IMR-90 (cell line): ENCODE data around the gene NSUN7. TPM values are rescaled to one million over a fixed set of nuclear protein-coding genes. Genes with fewer than 3 reads are reported as not detected.

Experiments
- ATAC-seq: fragments of 200-7000 bp; cut with Tn5 transposase; 2 replicates; pipeline ENCODE4 v1.9.1; 2020; ENCODE audit warnings: low read depth, mild to moderate bottlenecking, moderate library complexity
- BruUV-seq: library from RNA; stranded (reverse); fragments of 400-500 nt; replicated peaks from 2 replicates; lab custom pipeline; 2021; lab: Mats Ljungman, UMichigan
- CTCF ChIA-PET: fragments of 300-600 bp; formaldehyde crosslinking; extraction: SDS; loops from one replicate; lab custom pipeline; 2021; ENCODE audit warnings: antibody characterized with exemption; lab: Yijun Ruan, JAX
- POLR2A ChIA-PET: fragments of 300-600 bp; sonication (Branson Sonifier 250); formaldehyde crosslinking; loops from one replicate; lab custom pipeline; 2022; ENCODE audit warnings: antibody characterized with exemption; ENCODE audit not compliant: unreplicated experiment; lab: Charles Lee
- DNase-seq: peaks from one replicate; pipeline ENCODE4 v3.0.0; 2013
- H2AFZ ChIP-seq: replicated peaks from 2 replicates; pipeline ENCODE3; 2013; ENCODE audit warnings: low read length, mild to moderate bottlenecking; ENCODE audit not compliant: poor library complexity
- H2AK5ac ChIP-seq: 2 replicates; pipeline ENCODE4 v1.6.1; 2013; ENCODE audit warnings: low read depth, low read length, inconsistent platforms
- H2AK9ac ChIP-seq: replicated peaks from 2 replicates; pipeline ENCODE3; 2013; ENCODE audit warnings: mild to moderate bottlenecking, low read depth, low read length, moderate library complexity; ENCODE audit not compliant: poor library complexity
- H2BK120ac ChIP-seq: 2 replicates; pipeline ENCODE4 v1.6.1; 2013; ENCODE audit warnings: low read depth, low read length, inconsistent platforms
- H2BK15ac ChIP-seq: 3 replicates; pipeline ENCODE4 v1.6.1; 2013; ENCODE audit warnings: low read depth, low read length, inconsistent platforms
- H2BK20ac ChIP-seq: 2 replicates; pipeline ENCODE4 v1.6.1; 2013; ENCODE audit warnings: low read depth, mild to moderate bottlenecking, inconsistent platforms, low read length, moderate library complexity
- H2BK5ac ChIP-seq: 2 replicates; pipeline ENCODE4 v1.6.1; 2013; ENCODE audit warnings: mild to moderate bottlenecking, low read depth, low read length, inconsistent platforms; ENCODE audit not compliant: poor library complexity, severe bottlenecking
- H3K14ac ChIP-seq: replicated peaks from 2 replicates; pipeline ENCODE4 v1.6.1; 2013; ENCODE audit warnings: low read depth, low read length, inconsistent platforms
- H3K18ac ChIP-seq: 2 replicates; pipeline ENCODE4 v1.6.1; 2013; ENCODE audit warnings: low read depth, low read length, control low read depth
- H3K23ac ChIP-seq: 2 replicates; pipeline ENCODE4 v1.6.1; 2013; ENCODE audit warnings: low read depth, low read length, inconsistent platforms
- H3K27ac ChIP-seq: 2 replicates; pipeline ENCODE4 v1.5.1; 2013; ENCODE audit warnings: mild to moderate bottlenecking, control low read depth, low read length; ENCODE audit not compliant: insufficient read depth
- H3K27me3 ChIP-seq: 2 replicates; pipeline ENCODE4 v1.6.1; 2013; ENCODE audit warnings: low read length; ENCODE audit not compliant: control insufficient read depth, insufficient read depth
- H3K36me3 ChIP-seq: 2 replicates; pipeline ENCODE4 v1.6.1; 2013; ENCODE audit warnings: low read length, mixed read lengths; ENCODE audit not compliant: control insufficient read depth, insufficient read depth
- H3K4ac ChIP-seq: 2 replicates; pipeline ENCODE4 v1.6.1; 2013; ENCODE audit warnings: low read depth, low read length, inconsistent platforms
- H3K4me1 ChIP-seq: 2 replicates; pipeline ENCODE4 v1.6.1; 2013; ENCODE audit warnings: low read length, mixed read lengths; ENCODE audit not compliant: control insufficient read depth, insufficient read depth
- H3K4me2 ChIP-seq: 2 replicates; pipeline ENCODE4 v1.6.1; 2013; ENCODE audit warnings: low read depth, mild to moderate bottlenecking, control low read depth, low read length, moderate library complexity
- H3K4me3 ChIP-seq: 2 replicates; pipeline ENCODE4 v1.5.1; 2013; ENCODE audit warnings: low read depth, mild to moderate bottlenecking, control low read depth, low read length, moderate library complexity; ENCODE audit not compliant: insufficient read depth
- H3K56ac ChIP-seq: 2 replicates; pipeline ENCODE4 v1.6.1; 2013; ENCODE audit warnings: low read length, inconsistent platforms; ENCODE audit not compliant: insufficient read depth; ENCODE audit errors: extremely low read depth
- H3K79me1 ChIP-seq, 2 experiments: 2 replicates each; pipeline ENCODE4 v1.6.1; 2013; ENCODE audit warnings: low read length in 2 of 2, inconsistent platforms in 1 of 2, low read depth in 1 of 2
- H3K9ac ChIP-seq: 2 replicates; pipeline ENCODE4 v1.6.1; 2013; ENCODE audit warnings: low read depth, low read length, control low read depth
- H3K9me1 ChIP-seq: 2 replicates; pipeline ENCODE4 v1.6.1; 2013; ENCODE audit warnings: low read length, inconsistent platforms; ENCODE audit not compliant: insufficient read depth
- H3K9me3 ChIP-seq: 2 replicates; pipeline ENCODE4 v1.6.1; 2013; ENCODE audit warnings: low read length; ENCODE audit not compliant: control insufficient read depth, insufficient read depth
- H4K20me1 ChIP-seq: 2 replicates; pipeline ENCODE4 v1.6.1; 2013; ENCODE audit warnings: low read length, inconsistent platforms; ENCODE audit not compliant: insufficient read depth
- H4K5ac ChIP-seq: 2 replicates; pipeline ENCODE4 v1.6.1; 2013; ENCODE audit warnings: mild to moderate bottlenecking, low read depth, low read length, control low read depth
- H4K8ac ChIP-seq, 2 experiments: 2 replicates each; pipeline ENCODE4 v1.6.1; 2013; ENCODE audit warnings: low read depth in 2 of 2, low read length in 2 of 2, control low read depth in 1 of 2, inconsistent platforms in 1 of 2
- H4K91ac ChIP-seq: 2 replicates; pipeline ENCODE4 v1.6.1; 2013; ENCODE audit warnings: low read depth, low read length, inconsistent platforms; ENCODE audit not compliant: insufficient read depth
- BHLHE40 ChIP-seq: fragments of 150-350 bp; IDR thresholded peaks from 2 replicates; pipeline ENCODE4 v1.6.1; 2016; ENCODE audit warnings: mild to moderate bottlenecking, low read depth, low read length
- CEBPB ChIP-seq: IDR thresholded peaks from 2 replicates; pipeline ENCODE4 v1.6.1; 2012; ENCODE audit warnings: low read depth, low read length, improper control_type of control experiment
- CHD1 ChIP-seq: IDR thresholded peaks from 2 replicates; pipeline ENCODE4 v1.6.1; 2012; ENCODE audit warnings: low read depth, low read length, improper control_type of control experiment
- CTCF ChIP-seq: conservative IDR thresholded peaks from 2 replicates; pipeline ENCODE4 v1.5.1; 2012; ENCODE audit warnings: mild to moderate bottlenecking, low read depth, low read length, improper control_type of control experiment
- ELK1 ChIP-seq: fragments of 150-350 bp; IDR thresholded peaks from 2 replicates; pipeline ENCODE4 v1.6.1; 2016; ENCODE audit warnings: low read depth, mild to moderate bottlenecking, low read length, moderate library complexity, borderline replicate concordance
- FOS ChIP-seq: fragments of 150-350 bp; IDR thresholded peaks from 2 replicates; pipeline ENCODE4 v1.6.1; 2016; ENCODE audit warnings: low read depth, low read length
- MAFK ChIP-seq: IDR thresholded peaks from 2 replicates; pipeline ENCODE4 v1.6.1; 2012; ENCODE audit warnings: low read depth, low read length, improper control_type of control experiment
- MAZ ChIP-seq: IDR thresholded peaks from 2 replicates; pipeline ENCODE4 v1.6.1; 2012; ENCODE audit warnings: low read depth, mild to moderate bottlenecking, low read length, improper control_type of control experiment, moderate library complexity, borderline replicate concordance
- MXI1 ChIP-seq: IDR thresholded peaks from 2 replicates; pipeline ENCODE4 v1.6.1; 2012; ENCODE audit warnings: low read depth, mild to moderate bottlenecking, low read length, moderate library complexity, borderline replicate concordance
- NFE2L2 ChIP-seq: fragments of 150-350 bp; IDR thresholded peaks from 2 replicates; pipeline ENCODE4 v1.6.1; 2016; ENCODE audit warnings: low read depth, mild to moderate bottlenecking, low read length
- POLR2A ChIP-seq: IDR thresholded peaks from 2 replicates; pipeline ENCODE4 v1.6.1; 2012; ENCODE audit warnings: mild to moderate bottlenecking, low read depth, low read length
- RAD21 ChIP-seq: IDR thresholded peaks from 2 replicates; pipeline ENCODE4 v1.6.1; 2012; ENCODE audit warnings: low read length, improper control_type of control experiment
- RCOR1 ChIP-seq: IDR thresholded peaks from 2 replicates; pipeline ENCODE4 v1.6.1; 2012; ENCODE audit warnings: mild to moderate bottlenecking, low read length, improper control_type of control experiment; ENCODE audit not compliant: insufficient replicate concordance
- RFX5 ChIP-seq: IDR thresholded peaks from 2 replicates; pipeline ENCODE4 v1.8.0; 2012; ENCODE audit warnings: low read depth, mild to moderate bottlenecking, low read length, moderate library complexity
- SMC3 ChIP-seq: fragments of 150-350 bp; IDR thresholded peaks from 2 replicates; pipeline ENCODE4 v1.6.1; 2016; ENCODE audit warnings: low read depth, mild to moderate bottlenecking, antibody characterized with exemption, low read length, moderate library complexity
- USF2 ChIP-seq: fragments of 150-350 bp; IDR thresholded peaks from 2 replicates; pipeline ENCODE4 v1.6.1; 2017; ENCODE audit warnings: mild to moderate bottlenecking, antibody characterized with exemption, low read length, low read depth
- WGBS, 2 experiments: methylation state at CpG; one replicate each; pipeline versions ENCODE4 v1.1.5 to v1.1.7; 2013; ENCODE audit warnings: missing lambda C conversion rate in 2 of 2; ENCODE audit not compliant: insufficient read length in 1 of 2; ENCODE audit errors: extremely low coverage in 2 of 2; 5-methylcytosine and 5-hydroxymethylcytosine counted together
- dilution Hi-C: fragments of 300-500 bp; cut with HindIII; formaldehyde crosslinking; loops from one replicate; pipeline ENCODE4 v1.14.3; 2018; ENCODE audit warnings: low sequenced_read_pairs; ENCODE audit not compliant: unreplicated experiment
- in situ Hi-C: fragments of 300-500 bp; cut with MboI; formaldehyde crosslinking; loops from 3 replicates; pipeline ENCODE4 v1.14.3; 2019; ENCODE audit warnings: low sequenced_read_pairs, inconsistent platforms, mixed read lengths
- intact Hi-C: fragments of 100-400 bp; cut with micrococcal nuclease; formaldehyde crosslinking; loops from 2 replicates; pipeline ENCODE4 v1.10.0; 2022
- polyA plus RNA-seq, 3 experiments: library from polyadenylated mRNA; depleted of rRNA; stranded (reverse); fragments of >200 nt; gene quantifications; 2 replicates each; pipeline ENCODE4 v1.2.3, GENCODE V29; 2012; ENCODE audit warnings: low replicate concordance in 1 of 3
- total RNA-seq: library from RNA; depleted of rRNA; stranded (reverse); fragments of >200 nt; gene quantifications from 2 replicates; pipeline ENCODE4 v1.2.3, GENCODE V29; 2012

The NSUN7 gene
- total and polyA plus RNA-seq, 2 of the 4 experiments (the other 2 are of a cell fraction), result not detected

- in situ Hi-C loops, result no loop called here
- Histone ChIP-seq H4K5ac (no peak overlapping the region), H4K8ac (no peak overlapping the region), H3K56ac (no peak overlapping the region), H2BK15ac (no peak overlapping the region), H3K18ac (no peak overlapping the region), H3K4ac (no peak overlapping the region), H3K36me3 (peaks cover 21% of the 10 kb centered on the region), H4K91ac (no peak overlapping the region), H2AK5ac (no peak overlapping the region), H3K79me1 (no peaks in the 10 kb centered on the region), H3K4me1 (no peaks in the 10 kb centered on the region), H3K4me3 (no peak overlapping the region), H2AFZ (no peak overlapping the region), H2AK9ac (no peak overlapping the region), H3K14ac (no peak overlapping the region), H2BK5ac (no peak overlapping the region), H3K9me3 (no peaks in the 10 kb centered on the region), H4K20me1 (no peaks in the 10 kb centered on the region), H3K4me2 (no peak overlapping the region), H2BK20ac (no peak overlapping the region), H3K9me1 (peaks cover 10% of the 10 kb centered on the region; the same call in 1 of the 2 replicates), H3K23ac (no peak overlapping the region), H2BK120ac (no peak overlapping the region), H3K9ac (no peak overlapping the region), H3K27ac (no peak overlapping the region), H3K27me3 (no peaks in the 10 kb centered on the region)
- WGBS, 2 experiments, result 40% methylated on average over 1 of the region's 6 CpGs; no CpG with 5 or more reads in 1 of the 2 experiments
- CTCF ChIA-PET, result no interaction called here
- dilution Hi-C loops, result no loop called here
- DNase-seq (peak; percentile 6), ATAC-seq (no peak)
- intact Hi-C loops, result no loop called here
- BruUV-seq, result no TSS peak
- no peak for TF ChIP-seq MXI1
- no peak for TF ChIP-seq CEBPB
- no peak for TF ChIP-seq ELK1
- no peak for TF ChIP-seq NFE2L2
- TF ChIP-seq CHD1, result no peak
- TF ChIP-seq MAFK, result no peak
- no peak for TF ChIP-seq SMC3
- no peak for TF ChIP-seq BHLHE40
- no peak for TF ChIP-seq USF2
- no peak for TF ChIP-seq MAZ
- no peak for TF ChIP-seq FOS
- no peak for TF ChIP-seq RAD21
- TF ChIP-seq POLR2A, result no peak
- TF ChIP-seq RCOR1, result no peak
- TF ChIP-seq CTCF, result no peak
- TF ChIP-seq RFX5, result no peak
- POLR2A ChIA-PET, result no interaction called here
These were observed 78.0 kb downstream of the NSUN7 start for GRCh38 chr4:40827758-40828157.
